Transverse colon (tissue), 4 donors: Measurements from ENCODE around the gene NFE2.

Source experiments
- CTCF ChIP-seq, 5 experiments: fragments of 200-600 bp in 3 of 5; fragments of 450-650 bp in 2 of 5; sonication (generic) in 3 of 5; IDR thresholded peaks; 1 replicate in 2 of 5; 2 replicates in 3 of 5; pipeline ENCODE4 v1.5.1; 2016 to 2017; ENCODE audit warnings: antibody characterized with exemption in 5 of 5, inconsistent platforms in 3 of 5, mild to moderate bottlenecking in 2 of 5, moderate library complexity in 1 of 5
- POLR2AphosphoS5 ChIP-seq, 3 donors: sonication (generic); formaldehyde crosslinking; IDR thresholded peaks; one replicate each; pipeline ENCODE4 v1.6.1; 2016; ENCODE audit warnings: antibody characterized with exemption in 3 of 3

GRCh38 chr12:54341378-54342300 is 40.8 kb upstream of the NFE2 start:
- TF ChIP-seq CTCF (IDR thresholded peaks at IDR 0.05) (no peak), POLR2AphosphoS5 (IDR thresholded peaks at IDR 0.05) (no peak)
